Vagina (tissue), 2 donors: Measurements from ENCODE around the gene COPZ1. TPM values are rescaled to one million over a fixed set of nuclear protein-coding genes. Genes with fewer than 3 reads are reported as not detected.
"Not testable (repeated sequence)": the region's sequence is repeated elsewhere in the genome, so short reads cannot be mapped to it uniquely, and the experiment has no call there.

ENCODE experiments used
- DNase-seq, 2 donors: peaks; one replicate each; pipeline ENCODE4 v3.0.0-alpha.2; 2017; ENCODE audit errors: extremely low spot score in 2 of 2
- H3K27ac ChIP-seq: fragments of 200-600 bp; sonication (generic); one replicate; pipeline ENCODE4 v1.5.1; 2019
- H3K27me3 ChIP-seq: fragments of 200-600 bp; sonication (generic); one replicate; pipeline ENCODE4 v1.5.1; 2019
- H3K36me3 ChIP-seq, 2 donors: fragments of 200-600 bp; sonication (generic); one replicate each; pipeline ENCODE4 v1.5.1; 2017 to 2019
- H3K4me1 ChIP-seq: fragments of 200-600 bp; sonication (generic); one replicate; pipeline ENCODE4 v1.5.1; 2019
- H3K4me3 ChIP-seq, 2 donors: fragments of 200-600 bp; sonication (generic); 1 replicate in 1 of 2; 2 replicates in 1 of 2; pipeline ENCODE4 v1.5.1; 2016 to 2019
- H3K9me3 ChIP-seq: fragments of 200-600 bp; sonication (generic); one replicate; pipeline ENCODE4 v1.5.1; 2019
- POLR2A ChIP-seq, 2 donors: fragments of 450-650 bp; IDR thresholded peaks; one replicate each; pipeline ENCODE4 v1.6.1; 2017; ENCODE audit warnings: antibody characterized with exemption in 2 of 2, mild to moderate bottlenecking in 2 of 2, moderate library complexity in 2 of 2
- POLR2AphosphoS5 ChIP-seq, 2 donors: sonication (generic); formaldehyde crosslinking; IDR thresholded peaks; one replicate each; pipeline ENCODE4 v1.9.0; 2017; ENCODE audit warnings: antibody characterized with exemption in 2 of 2, mild to moderate bottlenecking in 2 of 2, low read depth in 1 of 2; ENCODE audit not compliant: insufficient read depth in 1 of 2
- intact Hi-C: fragments of 100-400 bp; cut with DNase I; formaldehyde crosslinking; loops from one replicate; pipeline ENCODE4 v1.15.1; 2023
- total RNA-seq: library from RNA; depleted of rRNA; stranded (reverse); fragments of >200 nt; gene quantifications from one replicate; pipeline ENCODE4 v1.2.3, GENCODE V29; 2016
- TF ChIP-seq, protein P1 (sequence below), 3 experiments: fragments of 450-650 bp in 2 of 3; fragments of 200-600 bp in 1 of 3; sonication (generic) in 1 of 3; IDR thresholded peaks; one replicate each; pipeline ENCODE4 v1.5.1; 2017 to 2019; ENCODE audit warnings: antibody characterized with exemption in 3 of 3, mild to moderate bottlenecking in 2 of 3, moderate library complexity in 2 of 3

Gene COPZ1
- total RNA-seq, 1 donor from 2014 or later: 47.6 TPM

GRCh38 chr12:54303640-54304039 is 21.3 kb upstream of the COPZ1 start:
- no peaks in the 10 kb centered on the region for H3K9me3 ChIP-seq
- peaks cover 12% of the 10 kb centered on the region for H3K4me1 ChIP-seq
- no peak overlapping the region for H3K27ac ChIP-seq
- H3K27me3 ChIP-seq: no peaks in the 10 kb centered on the region
- no peaks in the 10 kb centered on the region for H3K36me3 ChIP-seq
- intact Hi-C loops: no loop called here
- TF ChIP-seq, protein P1, sequence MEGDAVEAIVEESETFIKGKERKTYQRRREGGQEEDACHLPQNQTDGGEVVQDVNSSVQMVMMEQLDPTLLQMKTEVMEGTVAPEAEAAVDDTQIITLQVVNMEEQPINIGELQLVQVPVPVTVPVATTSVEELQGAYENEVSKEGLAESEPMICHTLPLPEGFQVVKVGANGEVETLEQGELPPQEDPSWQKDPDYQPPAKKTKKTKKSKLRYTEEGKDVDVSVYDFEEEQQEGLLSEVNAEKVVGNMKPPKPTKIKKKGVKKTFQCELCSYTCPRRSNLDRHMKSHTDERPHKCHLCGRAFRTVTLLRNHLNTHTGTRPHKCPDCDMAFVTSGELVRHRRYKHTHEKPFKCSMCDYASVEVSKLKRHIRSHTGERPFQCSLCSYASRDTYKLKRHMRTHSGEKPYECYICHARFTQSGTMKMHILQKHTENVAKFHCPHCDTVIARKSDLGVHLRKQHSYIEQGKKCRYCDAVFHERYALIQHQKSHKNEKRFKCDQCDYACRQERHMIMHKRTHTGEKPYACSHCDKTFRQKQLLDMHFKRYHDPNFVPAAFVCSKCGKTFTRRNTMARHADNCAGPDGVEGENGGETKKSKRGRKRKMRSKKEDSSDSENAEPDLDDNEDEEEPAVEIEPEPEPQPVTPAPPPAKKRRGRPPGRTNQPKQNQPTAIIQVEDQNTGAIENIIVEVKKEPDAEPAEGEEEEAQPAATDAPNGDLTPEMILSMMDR (IDR thresholded peaks at IDR 0.05): no peak
- TF ChIP-seq POLR2A (IDR thresholded peaks at IDR 0.05) (no peak), POLR2AphosphoS5 (IDR thresholded peaks at IDR 0.05; ENCODE audit: insufficient read depth in 1 of 2, low read depth in 1 of 2) (no peak)
- DNase-seq: no peak
- no peak overlapping the region for H3K4me3 ChIP-seq

- no peaks in the 10 kb centered on the region for H3K9me3 ChIP-seq
- no peaks in the 10 kb centered on the region for H3K27me3 ChIP-seq
- TF ChIP-seq POLR2A (IDR thresholded peaks at IDR 0.05) (no peak), POLR2AphosphoS5 (IDR thresholded peaks at IDR 0.05; ENCODE audit: insufficient read depth in 1 of 2, low read depth in 1 of 2) (no peak)
- TF ChIP-seq, protein P1 (IDR thresholded peaks at IDR 0.05): no peak
- DNase-seq: no peak
- intact Hi-C loops: no loop called here
- H3K36me3 ChIP-seq: no peaks in the 10 kb centered on the region
- H3K4me1 ChIP-seq: peaks cover 12% of the 10 kb centered on the region
- no peak overlapping the region for H3K27ac ChIP-seq
- H3K4me3 ChIP-seq: no peak overlapping the region
Measured at GRCh38 chr12:54304187-54304810, 20.6 kb upstream of the COPZ1 start.

DNA sequence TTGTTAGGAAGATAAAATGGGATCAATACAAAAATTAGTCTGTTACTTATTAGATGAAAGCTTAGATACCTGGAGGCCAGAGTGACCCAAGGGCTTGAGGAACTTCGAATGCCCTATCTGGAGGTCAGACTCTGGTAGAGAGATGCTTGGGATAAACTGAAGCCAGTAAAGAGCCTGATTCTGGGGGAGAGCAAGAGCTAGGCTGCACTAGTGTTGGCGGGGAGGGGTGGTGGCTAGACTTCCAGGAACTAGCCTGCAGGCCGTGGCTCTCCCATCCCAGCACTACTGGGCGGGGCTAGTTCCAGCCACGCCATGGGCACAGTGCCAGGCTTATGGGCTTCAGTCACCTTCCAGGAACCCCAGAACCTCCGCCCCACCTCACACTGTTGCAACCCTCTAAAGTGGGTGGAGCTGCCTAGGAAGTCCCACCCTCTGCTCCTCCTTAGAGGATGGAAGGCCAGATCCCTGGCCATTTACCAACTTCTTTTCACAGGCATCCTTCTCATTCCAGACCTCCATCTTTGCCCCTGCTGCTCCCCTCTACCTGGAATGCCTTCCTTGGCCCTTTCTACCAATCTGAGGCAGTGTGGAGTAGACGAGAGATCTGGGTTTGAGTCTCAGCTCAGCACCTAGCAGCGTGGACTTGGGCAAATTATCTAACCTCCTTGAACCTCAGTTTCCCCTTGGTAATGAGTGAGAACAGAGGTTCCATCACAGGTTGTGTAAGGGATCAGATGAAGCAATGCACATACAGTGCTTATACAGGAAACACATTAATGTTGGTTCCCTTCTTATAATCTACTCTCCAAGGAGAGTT is 17.8 kb upstream of the COPZ1 start:
- intact Hi-C loops: no loop called here
- no peak for TF ChIP-seq POLR2AphosphoS5 (IDR thresholded peaks at IDR 0.05; ENCODE audit: insufficient read depth in 1 of 2, low read depth in 1 of 2)
- TF ChIP-seq, protein P1 (IDR thresholded peaks at IDR 0.05): no peak
- no peak for TF ChIP-seq POLR2A (IDR thresholded peaks at IDR 0.05)
- DNase-seq: no peak

DNA sequence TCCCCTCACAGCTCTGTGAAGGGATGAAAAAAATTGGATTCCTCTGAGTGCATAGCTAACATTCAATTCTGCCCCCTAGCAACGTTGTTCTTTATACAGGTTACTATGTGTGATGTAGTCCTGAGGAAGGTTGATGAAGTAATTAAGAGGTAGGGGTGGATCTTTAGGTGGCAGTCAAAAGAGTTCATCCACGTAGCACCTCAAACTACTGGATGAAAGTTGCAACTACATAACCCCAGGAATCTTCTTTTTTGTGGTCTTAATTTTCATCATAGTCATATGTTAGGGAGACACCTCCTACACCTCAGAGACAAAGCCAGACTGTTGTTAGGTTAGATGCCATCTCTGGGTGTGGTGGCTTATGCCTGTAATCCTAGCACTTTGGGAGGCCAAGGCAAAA is 13.9 kb upstream of the COPZ1 start:
- no peaks in the 10 kb centered on the region for H3K27me3 ChIP-seq
- intact Hi-C loops: no loop called here
- no peak overlapping the region for H3K27ac ChIP-seq
- H3K36me3 ChIP-seq: no peaks in the 10 kb centered on the region
- H3K4me3 ChIP-seq: no peak overlapping the region
- no peaks in the 10 kb centered on the region for H3K9me3 ChIP-seq
- H3K4me1 ChIP-seq: no peaks in the 10 kb centered on the region
- DNase-seq: no peak
- no peak for TF ChIP-seq POLR2AphosphoS5 (IDR thresholded peaks at IDR 0.05; ENCODE audit: insufficient read depth in 1 of 2, low read depth in 1 of 2)
- TF ChIP-seq POLR2A (IDR thresholded peaks at IDR 0.05): no peak
- TF ChIP-seq, protein P1 (IDR thresholded peaks at IDR 0.05): no peak

More for the DNA sequence above, 17.8 kb upstream of the COPZ1 start:
- no peaks in the 10 kb centered on the region for H3K36me3 ChIP-seq
- H3K27me3 ChIP-seq: no peaks in the 10 kb centered on the region
- H3K4me3 ChIP-seq: no peak overlapping the region
- no peaks in the 10 kb centered on the region for H3K9me3 ChIP-seq
- H3K4me1 ChIP-seq: no peaks in the 10 kb centered on the region
- no peak overlapping the region for H3K27ac ChIP-seq

- H3K4me1 ChIP-seq, H3K36me3 ChIP-seq, H3K27ac ChIP-seq, DNase-seq, H3K4me3 ChIP-seq, H3K27me3 ChIP-seq, H3K9me3 ChIP-seq, intact Hi-C loops: not testable (repeated sequence)
Measured at GRCh38 chr12:54312309-54312708, 12.6 kb upstream of the COPZ1 start.
